HG02884 (cell line): ENCODE data around the gene PRCC.

Experiments used
- ATAC-seq: cut with Tn5 transposase; IDR thresholded peaks from one replicate; pipeline ENCODE4 v1.9.1; 2021; ENCODE audit warnings: mild to moderate bottlenecking, moderate library complexity; ENCODE audit not compliant: unreplicated experiment

Gene PRCC

DNA sequence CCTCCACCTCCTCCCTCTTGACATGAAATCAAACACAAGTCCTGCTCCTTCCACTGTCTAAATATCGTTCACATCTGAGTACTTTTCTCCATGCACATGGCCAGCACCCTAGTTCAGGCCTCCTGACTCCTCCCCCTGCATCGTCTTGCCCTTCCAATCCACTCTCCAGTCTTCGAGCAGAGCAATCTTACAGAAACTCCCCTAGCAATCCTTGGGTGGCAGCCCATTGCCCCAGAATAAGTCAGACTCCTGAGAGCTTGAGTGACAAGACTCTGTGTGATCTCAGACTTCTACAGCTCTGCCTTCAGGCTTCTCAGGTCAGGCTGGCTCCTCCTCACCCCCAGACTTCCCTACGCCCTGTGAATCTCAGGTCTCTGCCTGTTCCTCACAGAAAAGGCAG, 43.8 kb downstream of the PRCC start:
- no peak for ATAC-seq

DNA sequence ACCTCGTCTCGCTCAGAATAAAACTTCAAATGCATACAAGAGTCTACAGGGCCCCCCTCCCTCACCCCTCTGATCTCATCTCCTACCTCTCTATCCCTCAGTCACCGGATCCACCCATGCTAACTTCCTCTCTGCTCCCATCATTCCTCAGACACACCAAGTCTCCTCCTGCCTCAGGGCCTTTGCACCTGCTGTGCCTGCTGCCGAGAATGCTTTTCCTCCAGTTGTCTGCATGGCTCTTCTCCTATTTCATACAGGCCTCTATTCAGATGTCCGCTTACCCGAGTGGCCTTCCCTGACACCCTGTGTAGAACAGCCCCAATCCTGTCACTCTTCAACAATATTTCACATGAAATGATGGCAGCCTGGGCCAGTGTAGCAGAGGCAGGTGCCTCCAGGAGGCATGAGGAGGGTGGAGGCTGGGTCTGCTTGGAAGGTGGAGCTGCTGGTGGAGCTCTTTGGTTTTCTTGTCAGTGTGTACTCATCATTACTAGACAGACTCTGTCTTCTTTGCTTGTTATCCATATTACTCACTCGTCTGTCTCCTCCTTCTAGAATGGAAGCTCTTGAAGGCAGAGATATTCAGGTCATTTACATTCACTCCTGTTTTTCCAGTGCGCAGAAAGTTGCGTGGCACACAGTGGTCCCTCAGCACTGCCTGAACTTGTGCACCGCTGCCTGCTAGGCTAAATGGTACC, 45.1 kb downstream of the PRCC start:
- no peak for ATAC-seq

DNA sequence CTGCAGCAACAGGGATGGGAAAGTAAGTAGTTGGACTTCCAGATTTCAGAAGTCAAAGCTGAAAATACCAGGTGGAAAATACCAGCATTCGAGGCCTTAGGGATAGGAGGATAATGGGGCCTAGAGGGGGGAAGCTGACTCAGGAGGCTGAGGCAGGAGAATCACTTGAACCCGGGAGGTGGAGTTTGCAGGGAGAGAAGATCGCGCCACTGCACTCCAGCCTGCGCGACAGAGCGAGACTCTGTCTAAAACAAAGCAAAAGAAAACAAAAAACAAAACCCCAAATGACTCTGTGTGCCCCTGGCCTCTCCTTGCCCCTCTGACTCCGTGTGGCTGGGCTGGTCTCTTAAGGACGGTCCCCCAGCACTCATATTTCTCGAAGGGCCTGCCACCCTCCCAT, 46.0 kb downstream of the PRCC start:
- ATAC-seq: no peak

DNA sequence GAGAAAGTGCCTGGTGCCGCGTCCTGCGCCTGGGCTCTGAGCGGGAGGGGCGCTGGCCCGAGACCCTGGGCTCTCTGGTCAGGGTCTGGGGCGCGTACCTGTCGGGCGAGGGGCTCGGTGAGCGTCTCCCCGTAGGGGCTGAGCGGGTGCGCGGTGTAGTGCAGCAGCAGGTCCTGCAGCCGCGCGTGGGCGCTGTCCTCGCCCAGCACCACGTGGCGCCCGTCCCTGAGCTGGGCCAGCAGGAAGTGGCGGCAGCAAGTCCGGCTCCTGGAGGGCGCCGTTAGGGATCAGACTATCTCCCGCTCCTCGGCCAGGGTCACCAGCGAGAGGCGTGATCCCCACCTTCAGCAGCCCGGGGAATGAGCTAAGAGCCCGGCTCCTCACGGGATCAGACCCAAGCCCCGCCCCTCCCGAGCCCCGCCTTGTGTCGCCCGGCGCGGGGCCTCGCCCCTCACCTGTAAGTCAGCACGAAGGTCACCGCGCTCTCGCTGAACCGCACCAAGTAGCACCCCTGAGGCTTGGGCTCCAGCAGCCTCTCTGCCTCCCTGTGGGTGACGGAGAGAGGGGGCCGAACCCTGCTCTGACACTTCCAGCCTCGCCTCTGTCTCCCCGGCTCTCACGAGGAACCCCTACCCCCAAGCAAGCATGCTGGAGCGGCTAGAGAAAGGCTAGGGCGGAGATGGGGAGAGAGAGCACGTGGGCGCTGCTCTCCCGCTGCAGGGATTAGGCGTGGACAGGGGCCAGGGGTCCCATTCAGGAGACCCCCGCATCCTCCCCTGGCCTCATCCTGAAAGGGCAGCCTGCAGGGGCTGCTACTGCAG, 46.6 kb downstream of the PRCC start:
- peak; percentile 45 for ATAC-seq

DNA sequence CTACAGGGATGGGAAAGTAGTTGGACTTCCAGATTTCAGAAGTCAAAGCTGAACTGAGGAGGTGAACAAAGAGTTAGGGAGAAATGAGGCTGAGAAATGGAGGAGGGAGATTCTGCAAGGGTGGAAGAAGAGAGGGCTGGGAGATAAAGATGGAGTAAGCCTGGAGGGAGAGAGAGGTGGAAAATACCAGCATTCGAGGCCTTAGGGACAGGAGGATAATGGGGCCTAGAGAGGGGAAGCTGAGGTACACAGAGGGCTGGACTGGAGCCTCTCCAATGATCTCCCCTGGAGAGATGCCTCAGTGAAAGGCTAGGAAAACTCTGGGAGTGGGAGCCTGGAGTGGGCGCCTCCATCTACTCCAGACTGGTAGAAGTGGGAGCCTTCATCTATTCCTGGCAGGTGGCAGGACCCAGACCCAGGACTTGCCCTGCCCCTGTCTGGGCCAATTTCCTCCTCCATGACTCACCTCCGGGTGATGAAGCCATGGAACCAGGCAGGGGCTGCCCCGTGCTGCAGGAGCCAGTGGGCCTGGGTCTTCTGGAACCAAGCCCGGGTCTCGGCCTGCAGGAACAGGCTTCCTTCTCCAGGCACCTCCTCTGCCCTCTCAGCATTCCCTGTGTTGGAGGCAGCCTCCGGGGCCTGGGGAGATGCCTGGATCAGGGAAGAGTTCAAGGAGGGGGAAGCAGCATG, 47.4 kb downstream of the PRCC start:
- ATAC-seq: no peak

DNA sequence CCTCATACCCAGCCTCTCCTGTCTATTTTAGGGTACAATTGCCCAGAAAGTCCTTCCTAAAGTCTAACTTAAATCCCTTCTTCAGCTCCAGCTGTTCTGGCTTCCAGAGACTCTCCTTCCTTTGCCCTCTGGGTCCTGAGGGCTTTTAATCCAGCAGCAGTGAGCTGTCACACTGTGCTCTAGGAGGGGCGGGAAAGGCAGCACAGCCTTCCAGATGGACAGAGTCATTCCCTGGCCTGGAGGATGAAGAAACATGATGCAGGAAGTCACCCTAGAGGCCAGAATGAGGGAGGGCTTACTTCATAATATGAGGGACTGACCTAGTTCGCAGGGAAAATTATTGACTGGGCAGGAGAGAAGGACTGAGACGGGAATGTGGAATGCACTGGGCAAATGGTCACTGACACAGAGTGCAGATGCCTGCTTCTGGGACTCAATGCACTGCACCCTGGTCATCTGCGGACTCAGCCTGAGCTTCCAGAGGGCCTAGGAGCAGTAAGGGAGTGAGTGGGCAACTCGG, 48.0 kb downstream of the PRCC start:
- no peak for ATAC-seq

DNA sequence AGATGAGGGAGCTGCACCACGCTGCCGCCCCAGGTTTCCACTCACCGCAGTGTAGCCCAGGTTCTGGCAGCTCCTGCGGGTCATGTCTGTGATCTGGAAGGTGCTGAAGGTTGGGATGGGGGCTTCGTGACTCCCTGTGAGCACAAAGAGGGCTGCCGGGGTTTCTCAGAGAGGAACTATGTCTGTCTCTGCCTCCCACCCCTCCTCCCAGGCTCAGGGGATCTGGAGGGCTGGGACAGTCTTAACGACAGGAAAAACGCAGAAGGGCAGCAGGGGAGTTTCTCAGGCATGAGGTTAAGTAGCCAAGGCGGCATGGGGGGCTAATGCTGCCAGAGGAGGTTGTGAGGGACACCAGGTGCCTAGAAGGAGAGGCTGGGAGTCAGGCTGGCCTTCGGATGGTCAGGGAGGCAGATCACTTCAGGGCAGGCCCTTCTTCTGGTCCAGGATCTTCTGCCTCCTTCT, 48.7 kb downstream of the PRCC start:
- no peak for ATAC-seq

DNA sequence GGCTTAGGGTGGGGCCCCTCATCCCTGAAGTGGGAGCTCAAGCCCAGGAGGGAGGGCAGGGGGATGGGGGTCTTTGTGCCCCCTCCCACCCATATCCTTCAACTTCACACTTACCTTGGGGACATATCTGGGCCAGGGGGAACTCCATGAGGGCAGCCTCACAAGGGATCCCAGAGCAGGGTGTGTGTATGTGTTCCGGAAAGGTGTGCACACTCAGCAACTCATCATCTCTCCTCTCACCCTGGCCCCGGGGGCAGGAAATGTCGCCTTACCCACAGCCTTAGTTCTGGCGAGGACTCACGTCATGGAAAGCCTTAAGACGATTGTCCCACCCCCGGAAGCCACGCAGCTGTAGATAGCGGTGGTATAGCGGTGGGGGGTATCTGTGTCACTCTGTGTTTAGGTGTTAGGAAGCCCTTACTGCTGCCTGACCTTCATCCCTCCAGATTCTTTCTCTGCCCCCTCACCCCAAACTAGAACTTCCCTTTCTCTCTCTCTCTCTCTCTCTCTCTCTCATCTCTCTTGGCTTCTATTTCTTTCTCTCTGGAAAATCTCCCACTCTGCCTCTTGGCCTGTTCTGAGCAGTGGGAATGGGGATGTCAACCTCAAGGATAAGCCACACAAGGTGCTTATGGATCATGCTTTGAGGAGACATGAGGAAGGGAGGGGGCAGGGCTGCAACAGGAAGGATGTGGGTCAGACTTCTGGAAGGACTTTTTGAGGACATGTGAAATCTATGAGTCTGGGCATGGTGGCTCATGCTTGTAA, 49.4 kb downstream of the PRCC start, which contains the start of gene SH2D2A:
Gene SH2D2A, minus strand, starts transcription at position 288 of the 768 bp plus-strand sequence. Its CDS starts 140 bp downstream, at position 148.
- ATAC-seq: peak; percentile 75

DNA sequence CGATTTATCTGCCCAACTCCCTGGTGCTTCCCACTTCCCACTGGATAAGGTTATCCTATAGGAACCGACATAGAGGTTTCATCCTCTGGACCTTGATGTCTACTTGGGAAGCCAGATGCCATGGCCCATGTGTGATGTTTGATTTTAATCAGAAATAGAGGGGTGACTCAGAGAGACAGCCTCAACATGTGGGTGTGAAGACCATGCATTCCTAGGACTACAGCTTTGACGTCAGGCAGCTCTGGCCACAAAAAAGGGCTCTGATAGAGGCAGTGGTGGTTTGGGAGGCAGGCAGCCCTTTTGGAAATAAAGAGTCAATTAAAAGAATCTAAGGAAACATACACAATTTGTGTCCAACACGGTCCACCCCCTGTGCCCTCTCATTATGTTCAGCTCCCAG, 54.5 kb downstream of the PRCC start:
- ATAC-seq: no peak

DNA sequence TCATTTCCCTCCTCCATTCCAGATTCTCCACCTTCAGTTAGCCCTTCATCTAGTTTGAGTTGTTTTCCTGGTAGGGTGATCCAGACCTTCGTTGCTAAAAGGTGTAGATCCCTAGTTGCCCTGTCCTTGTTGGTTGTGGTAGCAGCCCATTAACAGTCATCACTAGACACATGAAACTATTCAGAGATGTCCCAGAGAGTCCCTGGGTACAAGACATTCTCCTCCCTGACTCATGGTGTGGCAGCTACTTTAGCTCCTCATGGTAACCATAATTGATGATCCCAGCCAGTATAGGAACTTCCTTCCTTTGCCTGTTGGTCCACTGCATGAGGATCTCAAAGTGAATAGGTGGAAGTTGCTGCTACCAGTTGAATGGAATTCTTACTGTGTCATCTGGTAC, 55.3 kb downstream of the PRCC start:
- no peak for ATAC-seq

DNA sequence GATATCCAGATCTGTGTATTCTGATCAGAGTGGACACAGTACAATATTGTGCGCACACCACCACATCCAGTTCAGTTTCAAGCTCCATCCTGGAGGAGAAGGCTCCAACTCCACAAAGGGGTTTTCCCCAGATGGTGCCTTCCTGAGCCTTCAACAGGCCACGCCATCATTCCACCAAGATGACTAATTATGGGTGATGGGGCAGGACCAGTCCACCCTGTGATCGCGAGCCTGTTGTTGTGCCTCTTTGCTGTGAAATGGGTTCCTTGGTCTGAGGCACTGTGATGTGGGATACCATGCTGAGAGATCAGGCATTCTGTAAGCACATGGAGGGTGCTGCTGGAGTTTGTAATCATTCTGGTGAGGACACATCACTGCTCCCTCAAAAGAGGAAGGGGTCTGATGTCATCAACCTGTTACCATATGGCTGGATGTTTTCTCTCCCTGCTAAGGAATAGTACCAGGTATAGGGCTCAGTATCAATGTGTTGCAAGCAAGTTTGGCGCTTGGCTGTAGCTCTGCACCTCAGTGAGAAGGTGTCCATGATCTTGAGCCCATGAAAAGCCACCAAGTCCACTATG, 56.0 kb downstream of the PRCC start:
- ATAC-seq: no peak

DNA sequence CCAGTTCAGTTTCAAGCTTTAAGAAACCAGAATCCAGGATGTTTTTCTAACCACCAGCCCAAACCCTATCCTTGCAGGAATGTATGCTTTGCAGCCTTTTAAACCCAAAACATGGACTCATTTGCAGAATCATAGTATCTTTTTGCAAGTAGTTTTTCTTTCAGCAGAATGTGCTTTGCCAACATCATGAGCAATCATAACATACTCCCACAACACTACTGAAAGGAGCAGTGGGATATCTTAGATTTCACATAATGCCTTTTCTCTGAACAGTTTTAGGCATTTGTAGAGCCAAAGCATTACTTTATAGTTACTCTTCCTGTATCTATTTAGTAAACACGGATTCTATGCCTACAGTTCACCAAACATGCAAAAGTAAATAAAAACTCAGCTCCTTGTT, 59.3 kb downstream of the PRCC start:
- no peak for ATAC-seq

DNA sequence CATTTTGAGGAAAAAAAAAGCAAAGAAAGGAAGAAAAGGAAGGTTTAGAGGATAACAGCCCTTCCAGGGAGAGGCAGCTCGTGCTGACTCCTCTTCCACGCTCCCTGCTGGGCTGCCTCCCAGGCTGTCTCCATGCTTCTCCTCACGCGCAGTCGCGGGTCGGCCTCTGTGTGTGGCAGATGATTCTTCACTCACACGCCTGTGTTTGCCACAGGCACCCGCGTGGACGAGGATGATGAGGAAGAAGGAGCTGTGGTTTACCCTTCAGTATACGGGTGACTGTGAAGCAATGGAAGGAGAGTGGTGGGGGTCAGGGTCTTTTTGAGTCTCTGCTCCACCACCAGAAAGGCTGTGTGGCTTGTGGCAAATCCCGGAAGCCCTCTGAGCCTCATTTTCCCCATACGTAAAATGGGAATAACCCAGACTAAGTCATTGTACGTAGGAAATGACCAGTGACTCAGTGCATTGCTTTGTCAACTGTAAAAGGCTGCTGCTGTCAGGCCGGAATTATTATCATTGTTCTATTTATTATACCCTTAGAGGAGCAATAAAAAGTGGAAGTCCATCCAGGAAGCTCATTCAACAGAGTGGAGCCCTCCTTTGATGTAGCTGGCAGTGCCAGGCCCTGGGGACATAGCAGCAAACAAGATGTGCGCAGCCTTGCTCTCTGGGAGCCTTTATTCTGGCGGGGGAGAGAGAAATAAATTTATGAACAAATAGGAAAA, 61.2 kb downstream of the PRCC start:
- no peak for ATAC-seq

DNA sequence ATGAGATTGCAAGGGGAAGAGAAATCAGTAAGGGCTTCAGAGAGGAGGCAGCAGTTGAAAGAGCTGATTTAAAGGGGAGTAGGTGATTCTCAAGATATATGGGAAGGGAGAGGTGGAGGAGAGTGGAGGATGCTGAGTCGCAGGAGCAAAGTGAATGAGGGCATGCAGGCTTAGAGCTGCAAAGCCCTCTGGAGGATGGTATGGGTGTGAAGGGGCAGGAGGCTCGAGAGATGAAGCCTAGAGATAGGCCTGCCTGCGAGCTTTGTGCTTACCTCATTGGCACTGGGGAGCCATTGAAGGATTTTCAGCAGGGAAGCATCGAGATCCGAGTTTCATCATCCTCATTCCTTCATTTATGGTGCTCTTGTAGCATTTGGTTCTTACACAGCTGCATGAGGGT, 65.1 kb downstream of the PRCC start:
- no peak for ATAC-seq

DNA sequence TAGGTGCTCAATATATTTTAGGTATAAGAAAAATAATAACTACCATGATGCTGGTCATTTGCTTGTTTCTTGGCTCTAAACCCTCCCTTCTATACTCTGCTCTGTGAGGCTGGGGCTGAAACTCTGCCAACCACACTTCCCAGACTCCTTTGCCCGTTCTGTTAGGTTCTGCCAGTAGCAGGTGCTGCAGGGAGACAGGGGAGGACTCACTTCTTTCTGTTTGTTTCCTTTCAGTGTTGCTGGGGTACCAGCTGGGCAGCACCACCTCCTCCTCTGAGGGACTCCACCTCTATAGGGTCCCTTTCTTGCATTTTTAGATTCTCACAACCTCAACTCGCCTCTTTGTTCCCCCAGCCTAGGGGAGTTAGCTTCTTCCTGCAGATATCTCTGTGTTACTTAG, 66.3 kb downstream of the PRCC start:
- ATAC-seq: no peak

DNA sequence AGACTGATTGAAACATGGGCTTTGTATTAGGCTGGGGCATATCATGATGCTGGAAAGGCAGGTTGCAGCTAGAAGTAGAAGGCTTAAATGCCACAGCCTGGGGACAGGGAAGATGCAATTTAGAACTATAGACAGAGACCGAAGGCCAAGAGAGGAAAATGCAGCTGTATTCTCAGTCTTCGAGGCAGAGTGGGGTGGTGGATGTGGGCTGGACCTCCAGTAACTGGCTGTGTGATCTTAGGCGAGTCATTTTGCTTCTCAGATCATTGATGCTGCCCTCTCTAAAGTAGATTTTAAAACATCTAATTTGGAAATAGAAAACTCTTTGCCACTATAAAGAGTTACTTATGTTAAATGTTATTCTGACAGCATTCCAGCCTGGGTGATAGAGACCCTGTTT, 67.0 kb downstream of the PRCC start:
- no peak for ATAC-seq

DNA sequence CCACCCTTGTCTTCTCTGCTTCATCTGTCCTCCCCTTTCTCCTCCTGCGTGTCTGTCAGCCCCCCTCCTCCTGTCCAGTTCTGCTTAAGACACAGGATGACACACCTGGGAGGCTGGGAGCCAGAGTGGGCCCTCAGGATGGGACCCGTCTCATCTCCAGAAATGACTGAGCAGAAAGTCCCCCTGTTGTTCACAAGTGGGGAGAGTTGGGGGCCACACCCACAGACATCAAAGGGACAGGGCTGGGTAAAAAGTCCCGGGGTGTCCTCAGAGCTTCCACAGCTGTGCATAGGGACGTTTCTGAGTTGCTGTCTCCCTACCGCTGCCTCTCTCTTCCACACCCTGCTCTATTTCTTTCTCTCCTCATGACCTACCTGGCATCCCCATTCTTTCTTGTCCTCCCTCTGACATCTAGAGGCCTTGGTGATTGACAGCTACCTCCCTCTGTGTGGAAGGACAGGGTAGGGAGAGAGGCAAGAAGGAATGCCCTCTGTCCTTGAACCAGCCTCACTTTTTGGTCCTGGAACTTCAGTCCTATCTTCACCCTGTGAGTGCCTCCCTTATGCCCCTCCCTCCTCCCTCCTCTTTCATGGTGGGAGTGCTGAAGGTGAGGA, 68.8 kb downstream of the PRCC start:
- no peak for ATAC-seq

DNA sequence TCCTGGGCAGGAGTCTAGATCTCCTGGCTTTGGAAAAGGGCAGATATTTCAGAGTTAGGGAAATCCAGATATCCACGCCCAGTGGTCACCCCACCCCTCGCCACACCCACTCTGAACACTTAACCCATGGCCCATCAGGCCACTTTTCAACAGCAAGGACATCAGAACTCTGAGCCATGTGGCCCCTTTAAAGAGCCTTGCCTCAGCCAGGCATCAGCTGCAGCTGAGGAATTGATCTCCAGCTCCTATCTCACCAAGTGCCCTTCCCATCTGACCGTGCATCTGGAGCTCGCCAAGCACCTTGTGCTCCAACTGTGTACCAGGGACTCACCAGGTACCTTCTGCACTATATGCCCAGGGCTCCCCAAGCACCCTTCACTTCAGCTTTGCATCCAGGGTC, 69.6 kb downstream of the PRCC start:
- no peak for ATAC-seq

DNA sequence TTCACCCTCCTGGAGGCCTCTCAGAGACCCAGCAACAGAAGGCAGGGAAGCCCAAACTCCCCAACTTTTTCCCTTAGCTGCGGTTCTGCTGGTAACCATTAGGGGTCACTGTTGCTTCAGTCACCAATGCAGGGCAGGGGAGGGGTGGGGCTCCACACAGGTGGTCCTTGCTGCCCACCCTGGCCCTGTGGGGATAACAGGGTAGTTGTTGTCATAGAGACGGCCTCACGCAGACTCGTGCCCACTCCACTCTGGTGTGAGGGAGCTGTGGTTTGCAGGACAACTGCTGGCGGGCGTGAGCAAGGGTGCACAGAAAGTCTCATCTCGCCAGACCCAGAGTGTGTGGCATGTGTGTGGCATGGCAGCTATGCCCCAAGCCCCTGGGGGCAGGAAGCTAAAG, 71.6 kb downstream of the PRCC start:
- no peak for ATAC-seq
